GM23338 (cell line): Measurements from ENCODE around the gene FBXO17. TPM values are rescaled to one million over a fixed set of nuclear protein-coding genes. Genes with fewer than 3 reads are reported as not detected.

ENCODE experiments used
- ATAC-seq: fragments of 200-7000 bp; cut with Tn5 transposase; 3 replicates; pipeline ENCODE4 v1.9.1; 2020
- DNase-seq: peaks from one replicate; pipeline ENCODE4 v3.0.0-alpha.2; 2015; ENCODE audit warnings: low spot score
- H2AFZ ChIP-seq: fragments of 200-600 bp; sonication (generic); 2 replicates; pipeline ENCODE4 v1.8.0; 2016; ENCODE audit warnings: antibody characterized with exemption, mild to moderate bottlenecking, moderate library complexity
- H3F3A ChIP-seq: fragments of 200-600 bp; sonication (generic); replicated peaks from 2 replicates; pipeline ENCODE4 v1.8.0; 2017; ENCODE audit warnings: antibody characterized with exemption, mixed run types, low read depth
- H3K27ac ChIP-seq: fragments of 200-600 bp; sonication (generic); 2 replicates; pipeline ENCODE4 v1.6.1; 2016; ENCODE audit warnings: low read depth
- H3K27me3 ChIP-seq: fragments of 200-600 bp; sonication (generic); 2 replicates; pipeline ENCODE4 v1.8.0; 2016; ENCODE audit warnings: mild to moderate bottlenecking, mixed run types, moderate library complexity; ENCODE audit not compliant: insufficient read depth
- H3K36me3 ChIP-seq: fragments of 200-600 bp; sonication (generic); 2 replicates; pipeline ENCODE4 v1.8.0; 2016; ENCODE audit warnings: mild to moderate bottlenecking; ENCODE audit not compliant: insufficient read depth
- H3K4me1 ChIP-seq: fragments of 200-600 bp; sonication (generic); 2 replicates; pipeline ENCODE4 v1.8.0; 2016; ENCODE audit warnings: mild to moderate bottlenecking, moderate library complexity; ENCODE audit not compliant: insufficient read depth
- H3K4me2 ChIP-seq: fragments of 200-600 bp; sonication (generic); 2 replicates; pipeline ENCODE4 v1.7.1; 2017; ENCODE audit warnings: mixed run types
- H3K4me3 ChIP-seq: fragments of 200-600 bp; sonication (generic); 2 replicates; pipeline ENCODE4 v1.6.1; 2016; ENCODE audit warnings: mixed run types
- H3K79me2 ChIP-seq: fragments of 200-600 bp; sonication (generic); replicated peaks from 2 replicates; pipeline ENCODE4 v1.8.0; 2017; ENCODE audit warnings: mild to moderate bottlenecking; ENCODE audit not compliant: insufficient read depth
- H3K9me2 ChIP-seq: fragments of 200-600 bp; sonication (generic); 2 replicates; pipeline ENCODE4 v1.8.0; 2017; ENCODE audit not compliant: insufficient read depth
- H4K20me1 ChIP-seq: fragments of 200-600 bp; sonication (generic); replicated peaks from 2 replicates; pipeline ENCODE4 v1.8.0; 2017; ENCODE audit warnings: mild to moderate bottlenecking; ENCODE audit not compliant: insufficient read depth
- H3K27ac Mint-ChIP-seq: 2 replicates; pipeline ENCODE4 v1.8.0; 2020; ENCODE audit warnings: inconsistent platforms, mild to moderate bottlenecking, moderate library complexity, mixed read lengths
- H3K27me3 Mint-ChIP-seq: 3 replicates; pipeline ENCODE4 v1.8.0; 2022; ENCODE audit warnings: low read depth, mild to moderate bottlenecking, moderate library complexity, mixed read lengths, inconsistent platforms; ENCODE audit not compliant: insufficient read depth, poor library complexity
- H3K36me3 Mint-ChIP-seq: 3 replicates; pipeline ENCODE4 v1.8.0; 2021; ENCODE audit warnings: low read depth, mild to moderate bottlenecking, inconsistent platforms, moderate library complexity, mixed read lengths
- H3K4me1 Mint-ChIP-seq: 3 replicates; pipeline ENCODE4 v1.8.0; 2020; ENCODE audit warnings: mild to moderate bottlenecking, inconsistent platforms, mixed read lengths
- H3K4me3 Mint-ChIP-seq: 3 replicates; pipeline ENCODE4 v1.8.0; 2021; ENCODE audit warnings: moderate library complexity, mild to moderate bottlenecking, inconsistent platforms, mixed read lengths
- H3K9me3 Mint-ChIP-seq: 3 replicates; pipeline ENCODE4 v1.8.0; 2020; ENCODE audit warnings: moderate library complexity, mild to moderate bottlenecking, inconsistent platforms, mixed read lengths
- CREB1 ChIP-seq: fragments of 250-450 bp; sonication (Bioruptor Pico); IDR thresholded peaks from 2 replicates; pipeline ENCODE4 v1.5.0; 2020; ENCODE audit warnings: low read depth, mild to moderate bottlenecking, moderate library complexity
- EZH2 ChIP-seq: fragments of 200-600 bp; sonication (generic); IDR thresholded peaks from one replicate; pipeline ENCODE4 v1.8.0; 2017; ENCODE audit warnings: antibody characterized with exemption, mild to moderate bottlenecking, low read depth; ENCODE audit not compliant: unreplicated experiment
- JUNB ChIP-seq: IDR thresholded peaks from one replicate; pipeline ENCODE4 v1.6.1; 2016; ENCODE audit warnings: antibody characterized with exemption; ENCODE audit not compliant: unreplicated experiment
- NANOG ChIP-seq: IDR thresholded peaks from 2 replicates; pipeline ENCODE4 v1.6.1; 2016; ENCODE audit warnings: antibody characterized with exemption, borderline replicate concordance
- POLR2AphosphoS5 ChIP-seq: IDR thresholded peaks from 2 replicates; pipeline ENCODE4 v1.6.1; 2016; ENCODE audit warnings: antibody characterized with exemption, low read depth
- STAT1 ChIP-seq: IDR thresholded peaks from one replicate; pipeline ENCODE4 v1.6.1; 2016; ENCODE audit warnings: antibody characterized with exemption; ENCODE audit not compliant: unreplicated experiment
- ZNF114 ChIP-seq: fragments of 250-450 bp; sonication (Bioruptor Pico); IDR thresholded peaks from 2 replicates; pipeline ENCODE4 v1.5.0; 2020; ENCODE audit warnings: mild to moderate bottlenecking, moderate library complexity
- polyA plus RNA-seq: library from polyadenylated mRNA; unstranded; fragments of >200 nt; fragmentation: Nextera tagmentation; extraction: Ambion mirVana; gene quantifications from 2 replicates; pipeline ENCODE4 v1.2.1, GENCODE V29; 2016
- total RNA-seq: library from RNA; depleted of rRNA; stranded (reverse); fragments of >200 nt; shearing (Covaris generic); gene quantifications from 2 replicates; pipeline ENCODE4 v1.2.3, GENCODE V29; 2014
- TF ChIP-seq, protein P1 (sequence below): IDR thresholded peaks from 2 replicates; pipeline ENCODE4 v1.6.1; 2016; ENCODE audit warnings: antibody characterized with exemption
- TF ChIP-seq, protein P2 (sequence below): fragments of 250-450 bp; sonication (Bioruptor Pico); IDR thresholded peaks from 2 replicates; pipeline ENCODE4 v1.5.0; 2020; ENCODE audit warnings: mild to moderate bottlenecking, moderate library complexity
- TF ChIP-seq, protein P3 (sequence below), 2 experiments: fragments of 200-600 bp in 1 of 2; sonication (generic) in 1 of 2; conservative IDR thresholded peaks; 2 replicates each; pipeline versions ENCODE4 v1.5.1 to v1.6.1; 2016 to 2017; ENCODE audit warnings: antibody characterized with exemption in 2 of 2, low read depth in 2 of 2, mild to moderate bottlenecking in 2 of 2, moderate library complexity in 1 of 2
- TF ChIP-seq, protein P4 (sequence below): IDR thresholded peaks from one replicate; pipeline ENCODE4 v1.6.1; 2018; ENCODE audit warnings: antibody characterized with exemption; ENCODE audit not compliant: unreplicated experiment

The FBXO17 gene
- total and polyA plus RNA-seq, 2 experiments from 2014 or later = 17.2 to 29.0 TPM

DNA sequence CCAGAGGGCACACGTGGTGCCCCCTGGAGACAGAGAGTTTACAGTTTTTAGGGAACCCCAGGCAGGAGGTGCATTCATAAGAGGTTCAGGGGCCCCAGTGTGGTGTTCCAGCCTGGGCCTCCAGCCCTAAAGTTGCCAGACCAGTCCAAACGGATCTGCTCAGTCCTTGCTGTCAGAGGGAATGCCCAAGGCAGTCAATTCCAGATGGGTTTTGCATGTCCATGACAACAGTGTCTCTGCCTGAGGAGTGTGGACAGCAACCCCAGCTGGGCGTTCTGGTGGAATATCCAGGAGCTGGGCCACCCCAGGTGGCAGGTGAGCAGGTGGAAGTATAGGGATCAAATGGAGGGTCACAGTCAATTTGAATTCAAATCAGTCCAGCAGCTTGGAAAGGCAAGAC, 31.6 kb upstream of the FBXO17 start:
- H3F3A ChIP-seq = no peaks in the 10 kb centered on the region
- peaks cover 2% of the 10 kb centered on the region; the same call in 2 of the 3 replicates for H3K4me1 Mint-ChIP-seq
- H3K9me3 Mint-ChIP-seq = no peaks in the 10 kb centered on the region
- H3K36me3 ChIP-seq = no peaks in the 10 kb centered on the region
- H3K4me1 ChIP-seq = no peaks in the 10 kb centered on the region
- H3K27me3 ChIP-seq = no peaks in the 10 kb centered on the region
- no peaks in the 10 kb centered on the region for H3K27me3 Mint-ChIP-seq
- no peak overlapping the region for H3K27ac Mint-ChIP-seq
- no peak overlapping the region for H3K27ac ChIP-seq
- H2AFZ ChIP-seq = no peak overlapping the region
- no peaks in the 10 kb centered on the region for H3K36me3 Mint-ChIP-seq
- no peak overlapping the region for H3K4me3 Mint-ChIP-seq
- H4K20me1 ChIP-seq = no peaks in the 10 kb centered on the region
- no peak overlapping the region for H3K4me2 ChIP-seq
- H3K79me2 ChIP-seq = no peaks in the 10 kb centered on the region
- no peak overlapping the region for H3K4me3 ChIP-seq
- DNase-seq (peak; percentile 13), ATAC-seq (peak; percentile 43; the same call in 2 of the 3 replicates)
- TF ChIP-seq, protein P1, sequence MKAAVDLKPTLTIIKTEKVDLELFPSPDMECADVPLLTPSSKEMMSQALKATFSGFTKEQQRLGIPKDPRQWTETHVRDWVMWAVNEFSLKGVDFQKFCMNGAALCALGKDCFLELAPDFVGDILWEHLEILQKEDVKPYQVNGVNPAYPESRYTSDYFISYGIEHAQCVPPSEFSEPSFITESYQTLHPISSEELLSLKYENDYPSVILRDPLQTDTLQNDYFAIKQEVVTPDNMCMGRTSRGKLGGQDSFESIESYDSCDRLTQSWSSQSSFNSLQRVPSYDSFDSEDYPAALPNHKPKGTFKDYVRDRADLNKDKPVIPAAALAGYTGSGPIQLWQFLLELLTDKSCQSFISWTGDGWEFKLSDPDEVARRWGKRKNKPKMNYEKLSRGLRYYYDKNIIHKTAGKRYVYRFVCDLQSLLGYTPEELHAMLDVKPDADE = no peak
- TF ChIP-seq EZH2 = no peak
- TF ChIP-seq JUNB = no peak
- TF ChIP-seq, protein P2, sequence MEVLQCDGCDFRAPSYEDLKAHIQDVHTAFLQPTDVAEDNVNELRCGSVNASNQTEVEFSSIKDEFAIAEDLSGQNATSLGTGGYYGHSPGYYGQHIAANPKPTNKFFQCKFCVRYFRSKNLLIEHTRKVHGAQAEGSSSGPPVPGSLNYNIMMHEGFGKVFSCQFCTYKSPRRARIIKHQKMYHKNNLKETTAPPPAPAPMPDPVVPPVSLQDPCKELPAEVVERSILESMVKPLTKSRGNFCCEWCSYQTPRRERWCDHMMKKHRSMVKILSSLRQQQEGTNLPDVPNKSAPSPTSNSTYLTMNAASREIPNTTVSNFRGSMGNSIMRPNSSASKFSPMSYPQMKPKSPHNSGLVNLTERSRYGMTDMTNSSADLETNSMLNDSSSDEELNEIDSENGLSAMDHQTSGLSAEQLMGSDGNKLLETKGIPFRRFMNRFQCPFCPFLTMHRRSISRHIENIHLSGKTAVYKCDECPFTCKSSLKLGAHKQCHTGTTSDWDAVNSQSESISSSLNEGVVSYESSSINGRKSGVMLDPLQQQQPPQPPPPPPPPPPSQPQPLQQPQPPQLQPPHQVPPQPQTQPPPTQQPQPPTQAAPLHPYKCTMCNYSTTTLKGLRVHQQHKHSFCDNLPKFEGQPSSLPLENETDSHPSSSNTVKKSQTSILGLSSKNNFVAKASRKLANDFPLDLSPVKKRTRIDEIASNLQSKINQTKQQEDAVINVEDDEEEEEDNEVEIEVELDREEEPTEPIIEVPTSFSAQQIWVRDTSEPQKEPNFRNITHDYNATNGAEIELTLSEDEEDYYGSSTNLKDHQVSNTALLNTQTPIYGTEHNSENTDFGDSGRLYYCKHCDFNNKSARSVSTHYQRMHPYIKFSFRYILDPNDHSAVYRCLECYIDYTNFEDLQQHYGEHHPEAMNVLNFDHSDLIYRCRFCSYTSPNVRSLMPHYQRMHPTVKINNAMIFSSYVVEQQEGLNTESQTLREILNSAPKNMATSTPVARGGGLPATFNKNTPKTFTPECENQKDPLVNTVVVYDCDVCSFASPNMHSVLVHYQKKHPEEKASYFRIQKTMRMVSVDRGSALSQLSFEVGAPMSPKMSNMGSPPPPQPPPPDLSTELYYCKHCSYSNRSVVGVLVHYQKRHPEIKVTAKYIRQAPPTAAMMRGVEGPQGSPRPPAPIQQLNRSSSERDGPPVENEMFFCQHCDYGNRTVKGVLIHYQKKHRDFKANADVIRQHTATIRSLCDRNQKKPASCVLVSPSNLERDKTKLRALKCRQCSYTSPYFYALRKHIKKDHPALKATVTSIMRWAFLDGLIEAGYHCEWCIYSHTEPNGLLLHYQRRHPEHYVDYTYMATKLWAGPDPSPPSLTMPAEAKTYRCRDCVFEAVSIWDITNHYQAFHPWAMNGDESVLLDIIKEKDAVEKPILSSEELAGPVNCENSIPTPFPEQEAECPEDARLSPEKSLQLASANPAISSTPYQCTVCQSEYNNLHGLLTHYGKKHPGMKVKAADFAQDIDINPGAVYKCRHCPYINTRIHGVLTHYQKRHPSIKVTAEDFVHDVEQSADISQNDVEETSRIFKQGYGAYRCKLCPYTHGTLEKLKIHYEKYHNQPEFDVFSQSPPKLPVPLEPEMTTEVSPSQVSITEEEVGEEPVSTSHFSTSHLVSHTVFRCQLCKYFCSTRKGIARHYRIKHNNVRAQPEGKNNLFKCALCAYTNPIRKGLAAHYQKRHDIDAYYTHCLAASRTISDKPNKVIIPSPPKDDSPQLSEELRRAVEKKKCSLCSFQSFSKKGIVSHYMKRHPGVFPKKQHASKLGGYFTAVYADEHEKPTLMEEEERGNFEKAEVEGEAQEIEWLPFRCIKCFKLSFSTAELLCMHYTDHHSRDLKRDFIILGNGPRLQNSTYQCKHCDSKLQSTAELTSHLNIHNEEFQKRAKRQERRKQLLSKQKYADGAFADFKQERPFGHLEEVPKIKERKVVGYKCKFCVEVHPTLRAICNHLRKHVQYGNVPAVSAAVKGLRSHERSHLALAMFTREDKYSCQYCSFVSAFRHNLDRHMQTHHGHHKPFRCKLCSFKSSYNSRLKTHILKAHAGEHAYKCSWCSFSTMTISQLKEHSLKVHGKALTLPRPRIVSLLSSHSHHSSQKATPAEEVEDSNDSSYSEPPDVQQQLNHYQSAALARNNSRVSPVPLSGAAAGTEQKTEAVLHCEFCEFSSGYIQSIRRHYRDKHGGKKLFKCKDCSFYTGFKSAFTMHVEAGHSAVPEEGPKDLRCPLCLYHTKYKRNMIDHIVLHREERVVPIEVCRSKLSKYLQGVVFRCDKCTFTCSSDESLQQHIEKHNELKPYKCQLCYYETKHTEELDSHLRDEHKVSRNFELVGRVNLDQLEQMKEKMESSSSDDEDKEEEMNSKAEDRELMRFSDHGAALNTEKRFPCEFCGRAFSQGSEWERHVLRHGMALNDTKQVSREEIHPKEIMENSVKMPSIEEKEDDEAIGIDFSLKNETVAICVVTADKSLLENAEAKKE (CRISPR knock-in tag) = no peak
- no peak for TF ChIP-seq NANOG
- TF ChIP-seq ZNF114 (CRISPR knock-in tag) = no peak
- no peak for TF ChIP-seq STAT1
- TF ChIP-seq CREB1 (CRISPR knock-in tag) = no peak
- TF ChIP-seq, protein P3, sequence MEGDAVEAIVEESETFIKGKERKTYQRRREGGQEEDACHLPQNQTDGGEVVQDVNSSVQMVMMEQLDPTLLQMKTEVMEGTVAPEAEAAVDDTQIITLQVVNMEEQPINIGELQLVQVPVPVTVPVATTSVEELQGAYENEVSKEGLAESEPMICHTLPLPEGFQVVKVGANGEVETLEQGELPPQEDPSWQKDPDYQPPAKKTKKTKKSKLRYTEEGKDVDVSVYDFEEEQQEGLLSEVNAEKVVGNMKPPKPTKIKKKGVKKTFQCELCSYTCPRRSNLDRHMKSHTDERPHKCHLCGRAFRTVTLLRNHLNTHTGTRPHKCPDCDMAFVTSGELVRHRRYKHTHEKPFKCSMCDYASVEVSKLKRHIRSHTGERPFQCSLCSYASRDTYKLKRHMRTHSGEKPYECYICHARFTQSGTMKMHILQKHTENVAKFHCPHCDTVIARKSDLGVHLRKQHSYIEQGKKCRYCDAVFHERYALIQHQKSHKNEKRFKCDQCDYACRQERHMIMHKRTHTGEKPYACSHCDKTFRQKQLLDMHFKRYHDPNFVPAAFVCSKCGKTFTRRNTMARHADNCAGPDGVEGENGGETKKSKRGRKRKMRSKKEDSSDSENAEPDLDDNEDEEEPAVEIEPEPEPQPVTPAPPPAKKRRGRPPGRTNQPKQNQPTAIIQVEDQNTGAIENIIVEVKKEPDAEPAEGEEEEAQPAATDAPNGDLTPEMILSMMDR (conservative IDR thresholded peaks at IDR 0.05; ENCODE audit: low read depth in 2 of 2) = no peak
- TF ChIP-seq POLR2AphosphoS5 = no peak
- TF ChIP-seq, protein P4, sequence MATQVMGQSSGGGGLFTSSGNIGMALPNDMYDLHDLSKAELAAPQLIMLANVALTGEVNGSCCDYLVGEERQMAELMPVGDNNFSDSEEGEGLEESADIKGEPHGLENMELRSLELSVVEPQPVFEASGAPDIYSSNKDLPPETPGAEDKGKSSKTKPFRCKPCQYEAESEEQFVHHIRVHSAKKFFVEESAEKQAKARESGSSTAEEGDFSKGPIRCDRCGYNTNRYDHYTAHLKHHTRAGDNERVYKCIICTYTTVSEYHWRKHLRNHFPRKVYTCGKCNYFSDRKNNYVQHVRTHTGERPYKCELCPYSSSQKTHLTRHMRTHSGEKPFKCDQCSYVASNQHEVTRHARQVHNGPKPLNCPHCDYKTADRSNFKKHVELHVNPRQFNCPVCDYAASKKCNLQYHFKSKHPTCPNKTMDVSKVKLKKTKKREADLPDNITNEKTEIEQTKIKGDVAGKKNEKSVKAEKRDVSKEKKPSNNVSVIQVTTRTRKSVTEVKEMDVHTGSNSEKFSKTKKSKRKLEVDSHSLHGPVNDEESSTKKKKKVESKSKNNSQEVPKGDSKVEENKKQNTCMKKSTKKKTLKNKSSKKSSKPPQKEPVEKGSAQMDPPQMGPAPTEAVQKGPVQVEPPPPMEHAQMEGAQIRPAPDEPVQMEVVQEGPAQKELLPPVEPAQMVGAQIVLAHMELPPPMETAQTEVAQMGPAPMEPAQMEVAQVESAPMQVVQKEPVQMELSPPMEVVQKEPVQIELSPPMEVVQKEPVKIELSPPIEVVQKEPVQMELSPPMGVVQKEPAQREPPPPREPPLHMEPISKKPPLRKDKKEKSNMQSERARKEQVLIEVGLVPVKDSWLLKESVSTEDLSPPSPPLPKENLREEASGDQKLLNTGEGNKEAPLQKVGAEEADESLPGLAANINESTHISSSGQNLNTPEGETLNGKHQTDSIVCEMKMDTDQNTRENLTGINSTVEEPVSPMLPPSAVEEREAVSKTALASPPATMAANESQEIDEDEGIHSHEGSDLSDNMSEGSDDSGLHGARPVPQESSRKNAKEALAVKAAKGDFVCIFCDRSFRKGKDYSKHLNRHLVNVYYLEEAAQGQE = no peak
- H3K9me2 ChIP-seq = no peaks in the 10 kb centered on the region
